HG02973 (cell line): Measurements from ENCODE around the gene IFNGR2.

Experiments
- ATAC-seq: cut with Tn5 transposase; IDR thresholded peaks from one replicate; pipeline ENCODE4 v1.9.1; 2021; ENCODE audit warnings: moderate library complexity; ENCODE audit not compliant: unreplicated experiment

Gene IFNGR2

DNA sequence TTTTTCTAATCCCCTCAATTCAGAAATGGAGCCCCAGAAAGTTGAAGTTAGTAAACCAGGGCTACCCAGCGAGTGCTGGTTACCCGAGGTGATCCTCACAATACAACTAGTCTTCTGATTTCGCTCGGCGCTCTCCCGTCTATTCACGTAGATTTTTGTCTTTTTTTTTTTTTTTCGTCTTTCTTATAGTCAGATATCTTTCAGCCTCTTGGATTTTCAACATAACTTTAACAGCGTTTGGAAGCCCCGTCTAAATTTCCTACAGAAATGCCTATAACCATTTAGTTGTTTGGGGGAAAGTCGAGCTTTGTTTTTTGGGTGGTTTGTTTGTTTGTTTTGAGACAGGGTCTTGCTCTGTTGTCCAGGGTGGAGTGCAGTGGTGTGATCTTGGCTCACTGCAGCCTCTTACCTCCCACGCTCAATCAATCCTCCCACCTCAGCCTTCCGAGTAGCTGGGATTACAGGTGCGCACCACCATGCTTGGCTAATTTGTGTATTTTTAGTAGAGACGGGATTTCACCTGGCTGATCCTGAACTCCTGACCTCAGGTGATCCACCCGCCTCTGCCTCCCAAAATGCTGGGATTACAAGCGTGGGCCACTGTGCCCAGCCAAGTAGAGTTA, 77.4 kb downstream of the IFNGR2 start:
- no peak for ATAC-seq

DNA sequence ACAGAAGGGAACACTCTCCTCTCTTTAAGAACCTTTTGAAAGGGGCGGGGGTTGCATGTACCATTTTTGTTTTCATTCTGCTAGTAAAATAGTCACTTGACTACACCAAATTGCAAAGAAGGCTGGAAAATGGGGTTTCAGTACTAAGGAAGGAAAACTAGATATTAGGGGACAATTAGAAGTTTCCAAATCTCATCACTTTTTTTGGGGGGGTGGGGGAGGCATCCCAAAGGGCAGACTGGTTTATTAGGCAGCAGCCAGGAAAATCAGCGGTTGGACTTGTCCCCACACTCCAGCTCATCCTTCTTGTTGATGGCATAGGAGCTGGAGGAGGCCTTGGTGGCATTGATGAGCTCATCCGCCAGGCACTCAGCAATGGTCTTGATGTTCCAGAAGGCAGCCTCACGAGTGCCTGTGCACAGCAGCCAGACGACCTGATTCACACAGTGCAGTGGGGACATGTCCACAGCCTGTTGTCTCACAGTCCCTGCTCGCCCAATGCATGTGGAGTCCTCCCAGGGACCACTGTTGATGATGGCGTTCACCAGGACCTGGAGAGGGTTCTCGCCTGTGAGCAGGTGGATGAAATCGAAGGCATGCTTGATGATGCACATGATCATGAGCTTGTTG, 78.2 kb downstream of the IFNGR2 start:
- no peak for ATAC-seq
